ENCODE results near the gene ARHGAP44.

The ARHGAP44 gene, protein sequence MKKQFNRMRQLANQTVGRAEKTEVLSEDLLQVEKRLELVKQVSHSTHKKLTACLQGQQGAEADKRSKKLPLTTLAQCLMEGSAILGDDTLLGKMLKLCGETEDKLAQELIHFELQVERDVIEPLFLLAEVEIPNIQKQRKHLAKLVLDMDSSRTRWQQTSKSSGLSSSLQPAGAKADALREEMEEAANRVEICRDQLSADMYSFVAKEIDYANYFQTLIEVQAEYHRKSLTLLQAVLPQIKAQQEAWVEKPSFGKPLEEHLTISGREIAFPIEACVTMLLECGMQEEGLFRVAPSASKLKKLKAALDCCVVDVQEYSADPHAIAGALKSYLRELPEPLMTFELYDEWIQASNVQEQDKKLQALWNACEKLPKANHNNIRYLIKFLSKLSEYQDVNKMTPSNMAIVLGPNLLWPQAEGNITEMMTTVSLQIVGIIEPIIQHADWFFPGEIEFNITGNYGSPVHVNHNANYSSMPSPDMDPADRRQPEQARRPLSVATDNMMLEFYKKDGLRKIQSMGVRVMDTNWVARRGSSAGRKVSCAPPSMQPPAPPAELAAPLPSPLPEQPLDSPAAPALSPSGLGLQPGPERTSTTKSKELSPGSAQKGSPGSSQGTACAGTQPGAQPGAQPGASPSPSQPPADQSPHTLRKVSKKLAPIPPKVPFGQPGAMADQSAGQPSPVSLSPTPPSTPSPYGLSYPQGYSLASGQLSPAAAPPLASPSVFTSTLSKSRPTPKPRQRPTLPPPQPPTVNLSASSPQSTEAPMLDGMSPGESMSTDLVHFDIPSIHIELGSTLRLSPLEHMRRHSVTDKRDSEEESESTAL

DNA sequence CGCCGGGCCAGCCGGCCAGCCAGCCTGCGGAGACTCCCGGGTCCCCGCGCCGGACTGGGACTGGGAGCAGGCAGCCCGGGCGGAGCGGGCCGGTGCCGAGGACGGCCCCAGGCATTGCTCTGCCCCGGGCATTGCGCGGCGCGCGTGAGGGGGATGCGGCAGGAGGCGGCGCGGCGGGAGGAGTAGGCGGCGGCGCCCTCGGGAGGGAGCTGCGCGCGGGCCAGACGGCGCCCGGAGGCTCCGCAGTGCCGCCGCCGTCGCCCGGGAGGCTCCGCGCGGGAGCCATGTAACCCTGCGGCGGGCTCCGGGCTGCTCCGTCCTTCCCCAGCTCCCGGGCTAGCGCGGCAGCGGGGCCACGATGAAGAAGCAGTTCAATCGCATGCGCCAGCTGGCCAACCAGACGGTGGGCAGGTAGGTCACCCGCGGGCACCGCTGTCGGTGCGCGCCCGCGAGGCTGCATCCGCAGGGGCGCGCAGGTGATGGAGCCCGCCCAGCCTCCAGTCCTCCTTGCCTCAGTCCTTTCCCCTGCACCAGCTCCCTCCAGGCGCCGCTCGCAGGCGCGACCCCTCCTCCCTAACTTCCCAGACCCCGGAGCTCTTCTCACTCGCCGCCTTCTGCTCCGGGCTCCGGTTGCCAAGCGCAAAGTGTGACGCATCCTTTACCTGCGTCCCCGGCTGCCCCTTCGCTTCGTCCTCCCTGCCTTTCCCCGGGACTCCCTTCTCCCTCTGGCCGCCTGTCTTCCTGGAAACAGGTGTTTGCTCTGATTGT, at the start of gene ARHGAP44:
ARHGAP44 (plus strand) TSS at position 18 of the 768 bp plus-strand sequence; CDS start at position 359, 341 bp downstream.
- in situ Hi-C loops (cut with HindIII; ENCODE audit: low sequenced_read_pairs), result no loop called here

DNA sequence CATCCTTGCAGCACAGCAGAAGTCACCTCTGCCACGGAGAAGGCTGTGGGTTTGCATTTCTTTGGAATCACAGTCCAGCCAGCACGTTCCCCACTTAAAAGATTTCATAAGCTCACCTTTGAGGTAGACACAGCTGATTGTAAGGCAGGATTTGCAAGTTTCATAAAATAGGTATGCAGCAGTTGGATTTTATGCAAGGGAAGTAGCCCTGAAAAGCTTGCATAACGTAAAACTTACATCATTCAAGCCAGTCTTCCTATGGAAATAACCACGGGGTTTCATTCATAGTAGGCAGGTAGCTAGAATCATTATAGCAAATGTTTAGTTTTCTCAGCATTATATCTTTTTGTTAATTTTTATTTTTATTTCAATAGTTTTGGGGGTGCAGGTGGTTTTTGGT, 49.8 kb upstream of the ARHGAP44 start:
- in situ Hi-C loops (cut with HindIII; ENCODE audit: low sequenced_read_pairs), result no loop called here

DNA sequence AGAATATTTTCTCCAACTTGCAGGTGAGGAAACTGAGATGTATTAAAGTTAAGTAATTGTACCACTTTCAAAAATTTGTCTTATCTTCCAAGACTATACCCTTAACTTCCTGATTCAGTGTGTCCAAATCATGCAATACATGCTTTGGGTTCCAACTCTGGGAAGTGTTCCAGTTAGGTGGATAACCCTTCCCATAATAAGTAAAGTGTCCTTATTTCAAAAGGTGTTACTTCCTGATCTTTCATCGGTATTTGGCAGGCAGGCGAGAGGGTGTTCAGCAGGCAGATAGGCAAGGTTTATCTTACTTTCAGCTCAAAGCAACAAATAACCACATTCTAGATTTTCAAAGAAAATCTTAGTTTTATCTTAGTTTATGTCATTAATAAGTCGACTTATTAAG, 46.3 kb upstream of the ARHGAP44 start:
- in situ Hi-C loops (cut with HindIII; ENCODE audit: low sequenced_read_pairs), result loop anchor here (10.0 kb wide), 1 partner anchor 128 kb away; no protein-coding TSS in a partner anchor

DNA sequence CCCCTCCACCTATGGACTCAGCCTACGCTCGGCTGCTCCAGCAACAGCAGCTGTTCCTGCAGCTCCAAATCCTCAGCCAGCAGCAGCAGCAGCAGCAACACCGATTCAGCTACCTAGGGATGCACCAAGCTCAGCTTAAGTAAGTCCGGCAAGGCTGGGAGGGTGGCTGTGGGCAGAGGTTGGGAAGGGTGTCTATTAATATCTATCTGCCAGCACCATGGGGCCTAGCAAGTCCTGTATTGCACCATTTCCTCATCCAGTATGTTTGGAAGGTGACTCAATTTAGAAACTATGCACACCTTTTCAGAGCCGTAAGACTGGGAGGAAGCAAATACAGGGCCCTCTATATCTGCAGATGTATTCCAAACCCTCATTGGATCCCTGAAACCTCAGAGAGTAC, 45.0 kb upstream of the ARHGAP44 start:
- in situ Hi-C loops (cut with HindIII; ENCODE audit: low sequenced_read_pairs), result loop anchor here (10.0 kb wide), 1 partner anchor 129 kb away; no protein-coding TSS in a partner anchor

DNA sequence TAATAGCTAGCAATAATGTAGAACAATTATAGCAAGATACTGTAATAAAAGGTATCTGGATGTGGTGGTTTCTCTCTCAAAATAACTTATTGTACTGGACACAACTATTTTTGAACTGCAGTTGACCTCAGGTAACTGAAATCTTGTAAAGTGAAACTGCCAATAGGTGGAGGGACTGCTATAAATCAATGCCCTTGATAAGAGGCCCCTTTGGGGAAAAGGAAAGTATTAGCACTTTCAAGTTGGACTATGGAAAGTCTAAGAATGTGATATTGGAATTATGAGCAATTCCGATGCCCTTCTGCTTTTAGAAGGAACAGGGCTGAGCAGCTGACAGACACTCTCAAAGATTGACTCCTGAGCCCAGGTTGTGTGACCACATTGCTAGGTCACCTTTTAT, 44.5 kb upstream of the ARHGAP44 start:
- in situ Hi-C loops (cut with HindIII; ENCODE audit: low sequenced_read_pairs), result loop anchor here (10.0 kb wide), 1 partner anchor 130 kb away; no protein-coding TSS in a partner anchor

DNA sequence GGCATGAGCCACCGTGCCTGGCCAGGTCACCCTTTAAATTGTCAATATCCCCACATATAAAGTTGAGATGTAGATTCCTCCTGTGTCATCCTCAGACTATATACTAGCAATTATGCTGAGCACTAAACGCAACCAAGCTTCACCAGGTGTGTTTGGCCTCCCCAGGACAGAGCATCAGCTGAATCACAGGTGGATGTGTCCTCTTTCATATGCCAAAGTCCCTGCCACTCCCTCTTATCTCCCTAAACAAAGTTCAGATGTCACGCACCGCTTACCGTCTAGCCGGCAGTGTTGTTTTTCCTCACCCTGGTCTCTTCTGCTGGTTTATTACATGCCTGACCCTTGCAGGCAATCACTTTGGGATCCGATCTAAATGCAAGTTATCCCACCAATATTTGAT, 43.8 kb upstream of the ARHGAP44 start:
- in situ Hi-C loops (cut with HindIII; ENCODE audit: low sequenced_read_pairs), result loop anchor here (10.0 kb wide), 1 partner anchor 131 kb away; no protein-coding TSS in a partner anchor

DNA sequence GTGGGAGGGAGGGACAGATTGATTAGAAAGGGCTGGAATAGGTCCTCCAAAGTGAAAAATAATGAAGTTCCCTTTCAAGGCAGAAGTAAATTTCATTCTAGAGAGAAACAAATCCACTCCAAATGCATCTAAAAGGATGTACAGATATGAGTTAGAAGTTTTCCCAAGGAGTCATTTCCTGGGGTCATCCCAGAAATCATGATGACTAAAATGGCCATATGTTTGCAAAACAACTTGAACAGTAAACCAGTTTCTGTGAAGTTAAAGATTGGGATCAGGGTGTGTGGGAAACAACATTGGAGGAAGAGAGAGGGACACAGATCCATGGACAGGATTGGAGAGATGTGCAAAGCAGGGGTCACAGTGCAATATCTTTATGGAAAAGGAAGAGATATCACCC, 32.5 kb upstream of the ARHGAP44 start:
- in situ Hi-C loops (cut with HindIII; ENCODE audit: low sequenced_read_pairs), result no loop called here

DNA sequence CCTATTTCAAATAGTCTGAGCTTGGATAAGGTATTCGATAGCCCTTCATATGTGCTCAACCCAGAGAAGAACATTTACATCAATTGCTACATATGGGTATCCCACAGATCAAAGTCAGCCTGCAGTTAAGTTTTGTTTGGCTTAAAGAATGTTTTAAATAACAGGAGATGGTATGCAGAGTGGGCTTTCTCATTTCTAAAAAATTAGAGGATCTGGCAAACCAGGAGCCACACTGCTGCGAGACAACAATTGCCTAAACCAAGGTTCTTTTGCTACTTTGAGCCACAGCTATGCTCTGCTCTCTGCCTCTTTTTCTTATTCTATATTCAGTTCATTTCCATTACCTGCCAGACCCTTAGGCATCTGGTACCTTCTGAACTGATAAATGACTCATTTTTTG, 30.2 kb upstream of the ARHGAP44 start:
- in situ Hi-C loops (cut with HindIII; ENCODE audit: low sequenced_read_pairs), result no loop called here

DNA sequence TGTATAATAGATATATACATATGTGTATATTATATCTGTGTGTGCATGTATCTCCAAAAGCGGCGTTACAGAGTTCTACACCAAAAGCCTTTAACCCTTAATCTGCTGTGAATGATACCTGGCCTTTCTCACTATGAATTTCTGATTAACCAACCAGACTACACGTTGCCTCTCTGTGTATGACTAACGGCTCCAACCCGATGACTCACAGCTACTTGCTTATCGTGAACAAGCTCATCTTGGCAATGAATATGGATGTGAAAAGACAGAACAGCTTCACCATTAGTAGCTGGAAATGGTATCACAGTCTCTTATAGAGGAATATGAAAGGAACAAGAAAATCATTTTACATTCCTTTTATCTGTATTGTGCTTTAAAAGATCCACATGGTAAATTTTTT, 23.8 kb upstream of the ARHGAP44 start:
- in situ Hi-C loops (cut with HindIII; ENCODE audit: low sequenced_read_pairs), result no loop called here

DNA sequence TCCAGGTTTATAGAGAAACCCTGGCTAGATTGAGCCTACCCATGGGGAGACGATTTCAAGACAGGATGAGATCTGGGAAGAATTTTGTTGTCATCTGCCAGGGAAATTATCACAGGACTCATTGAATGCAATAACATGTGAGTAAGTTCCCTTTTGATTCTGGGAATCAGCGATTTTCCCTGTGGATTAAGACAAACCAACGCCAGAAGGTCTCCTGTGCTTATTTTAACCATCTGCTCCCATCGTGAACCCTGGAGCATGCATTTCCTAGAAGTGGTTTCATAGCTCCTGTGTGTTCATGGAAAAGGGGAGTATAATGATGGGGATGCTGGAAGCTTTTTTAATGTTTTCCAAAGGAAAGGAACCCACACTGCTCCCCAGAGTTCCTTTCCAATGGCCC, 21.0 kb upstream of the ARHGAP44 start:
- in situ Hi-C loops (cut with HindIII; ENCODE audit: low sequenced_read_pairs), result no loop called here

DNA sequence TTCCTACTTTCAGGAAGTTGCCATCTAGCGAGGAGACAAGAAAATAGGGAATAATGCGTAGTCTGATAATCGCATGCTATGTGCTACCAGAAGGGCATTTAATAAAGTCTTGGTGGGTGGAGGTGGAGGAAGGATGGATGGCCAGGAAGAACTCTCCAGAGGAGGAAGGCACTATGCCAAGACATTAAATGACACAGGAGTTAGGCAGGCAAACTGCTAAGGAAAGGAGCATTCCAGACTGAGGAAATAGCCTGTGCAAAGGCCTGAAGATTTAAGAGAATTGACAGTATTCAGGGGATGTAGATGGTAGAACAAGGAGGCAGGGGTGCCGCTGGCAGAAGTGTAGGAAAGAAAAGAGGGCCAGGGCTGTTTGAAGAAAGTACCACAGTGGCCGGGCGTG, 19.3 kb upstream of the ARHGAP44 start:
- in situ Hi-C loops (cut with HindIII; ENCODE audit: low sequenced_read_pairs), result no loop called here

DNA sequence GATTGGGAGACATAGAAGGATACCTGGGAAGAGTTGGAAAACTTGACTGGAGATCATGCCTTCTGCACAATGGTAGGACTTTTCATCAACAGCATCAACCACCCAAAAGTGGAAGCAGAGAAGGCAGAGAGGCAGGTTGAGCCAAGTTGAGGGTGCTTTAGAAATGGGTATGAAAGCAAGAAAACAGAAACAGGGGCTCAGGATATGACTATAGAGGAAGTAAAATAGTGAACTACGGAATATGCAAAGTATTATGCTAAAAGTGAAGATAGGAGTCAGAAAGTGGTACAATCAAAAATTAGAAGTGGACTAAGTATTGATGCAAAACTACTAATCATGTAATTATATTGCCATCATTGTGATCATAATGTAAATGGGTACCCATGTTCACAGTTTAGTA, 16.1 kb upstream of the ARHGAP44 start:
- in situ Hi-C loops (cut with HindIII; ENCODE audit: low sequenced_read_pairs), result no loop called here

DNA sequence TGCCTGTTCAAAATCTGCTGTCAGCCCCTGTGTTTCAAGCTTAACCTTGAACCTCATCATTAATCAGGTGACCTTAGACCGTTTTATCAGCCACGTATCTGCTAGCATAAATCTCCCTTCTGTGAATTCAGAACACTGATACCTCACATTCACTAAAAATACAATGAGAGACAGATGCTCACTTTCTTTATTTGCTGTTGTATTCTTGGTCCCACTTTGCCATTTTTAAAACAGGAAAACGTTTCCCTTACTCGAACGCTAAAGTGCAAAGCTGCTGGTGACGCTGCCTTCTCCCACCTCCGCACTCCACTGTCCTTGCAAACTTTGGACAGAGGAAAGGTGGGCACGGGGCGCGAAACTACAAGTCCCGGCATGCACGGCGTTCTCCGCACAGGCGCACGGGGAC, 220 bp upstream of the ARHGAP44 start:
- in situ Hi-C loops (cut with HindIII; ENCODE audit: low sequenced_read_pairs), result no loop called here

DNA sequence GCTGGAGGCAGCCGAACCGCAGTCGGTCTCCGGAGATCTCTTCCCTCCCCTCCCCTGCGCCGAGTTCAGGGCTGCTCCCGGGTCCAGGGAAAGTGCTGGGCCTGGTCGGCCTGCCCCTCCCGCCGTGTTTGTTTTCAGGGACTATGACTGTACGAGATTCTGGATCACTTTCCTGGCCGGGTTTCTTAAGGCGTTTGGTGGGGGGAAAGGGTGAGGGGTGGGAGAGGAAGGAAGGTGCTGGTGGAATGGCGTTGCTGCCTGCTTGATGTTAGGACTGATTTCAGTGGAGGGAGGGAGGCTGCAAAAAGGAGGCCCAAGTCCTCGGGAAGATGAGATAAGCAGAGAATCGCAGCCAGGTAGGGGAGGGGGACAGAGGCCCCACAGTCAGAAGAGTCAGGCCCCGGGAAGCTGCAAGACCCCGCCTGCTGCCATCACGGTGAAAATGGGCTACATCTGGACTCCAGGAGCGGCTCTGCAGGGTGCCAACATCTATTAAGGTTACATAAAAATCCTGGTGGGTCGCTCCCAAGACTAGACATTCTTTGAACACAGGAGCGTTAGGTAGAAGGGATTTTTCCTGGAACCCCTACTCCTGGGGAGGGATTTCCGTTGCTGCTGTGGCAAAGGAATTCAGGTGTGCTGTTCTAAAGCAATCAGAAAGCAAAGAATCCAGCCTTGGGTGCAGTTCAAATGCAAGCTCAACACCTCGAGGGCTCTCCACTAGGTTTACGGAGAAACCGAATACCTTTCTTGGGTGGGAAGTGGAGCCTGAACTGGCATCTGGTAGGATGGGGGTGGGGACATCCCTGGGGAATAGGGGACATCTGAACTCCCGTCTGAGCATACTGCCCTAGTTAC, 1.2 kb downstream of the ARHGAP44 start:
- in situ Hi-C loops (cut with HindIII; ENCODE audit: low sequenced_read_pairs), result no loop called here

DNA sequence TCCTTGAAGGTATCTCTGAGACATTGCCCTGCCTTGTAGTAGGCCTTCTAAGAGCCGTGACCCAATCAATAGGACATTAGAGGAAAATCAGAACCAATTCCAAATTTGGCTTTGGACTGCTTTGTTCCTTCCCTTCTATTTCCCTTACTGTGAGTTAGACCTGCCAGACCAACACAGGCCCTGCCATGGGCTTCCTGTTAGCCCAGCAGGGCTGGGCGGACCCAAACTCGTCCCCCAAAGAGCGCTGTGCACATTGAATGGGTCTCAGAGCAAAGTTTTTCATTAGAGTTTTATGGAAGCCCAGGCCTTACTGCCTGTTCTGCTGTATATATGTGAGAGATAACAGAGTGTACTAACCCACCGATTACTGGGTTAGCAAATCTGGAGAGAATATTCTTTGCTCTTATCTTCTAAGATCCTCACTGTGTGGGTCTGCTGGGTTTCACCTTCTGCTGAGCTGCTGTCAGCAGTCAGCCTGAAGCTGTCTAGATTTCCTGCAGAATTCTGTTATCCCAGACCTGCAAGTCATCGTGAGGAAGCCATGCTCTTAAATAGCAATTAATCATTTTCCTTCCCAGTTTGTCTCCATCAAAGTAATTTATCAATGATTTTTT, 5.7 kb downstream of the ARHGAP44 start:
- in situ Hi-C loops (cut with HindIII; ENCODE audit: low sequenced_read_pairs), result no loop called here

DNA sequence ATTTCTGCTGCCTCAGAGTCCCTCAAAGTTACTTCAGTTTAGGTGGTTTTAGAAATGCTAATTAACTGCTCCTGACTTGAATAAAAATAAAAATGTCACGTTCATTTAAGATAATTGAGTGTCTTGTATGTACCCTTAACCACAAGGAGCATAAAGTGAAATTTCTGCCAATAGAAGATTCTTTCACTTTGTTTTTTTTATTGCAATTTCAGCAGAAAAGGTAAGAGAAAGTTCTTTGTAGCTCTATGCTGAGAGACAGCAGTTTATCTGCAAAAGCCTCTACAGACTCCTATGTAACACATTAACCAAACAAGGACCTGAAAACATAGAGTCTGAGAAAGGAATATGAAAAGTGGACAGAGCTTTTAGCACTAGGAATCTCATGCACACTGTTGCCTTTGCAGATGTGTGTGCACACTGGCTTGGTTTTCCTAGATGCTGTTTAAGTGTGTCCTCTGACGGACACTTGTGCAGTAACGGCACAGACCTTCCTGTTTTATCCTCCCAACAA, 11.6 kb downstream of the ARHGAP44 start:
- in situ Hi-C loops (cut with HindIII; ENCODE audit: low sequenced_read_pairs), result no loop called here

DNA sequence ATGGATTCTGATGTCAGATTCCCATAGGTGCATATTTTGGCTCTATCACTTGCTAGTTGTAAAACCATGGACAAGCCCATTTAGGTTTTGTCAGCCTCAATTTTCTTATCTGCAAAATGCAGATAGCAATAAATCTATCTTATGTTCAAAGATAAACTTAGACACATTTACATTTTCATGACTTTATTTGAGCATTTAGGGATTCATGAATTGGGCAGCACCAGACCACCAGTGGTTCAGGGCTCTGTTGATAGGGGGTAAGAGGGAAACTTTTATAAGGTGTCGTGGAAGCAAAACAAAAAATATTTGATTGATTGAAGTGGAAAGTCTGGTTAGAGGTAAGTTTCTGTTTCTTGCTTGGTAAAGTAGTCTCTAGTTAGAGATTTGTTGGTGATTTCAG, 17.3 kb downstream of the ARHGAP44 start:
- in situ Hi-C loops (cut with HindIII; ENCODE audit: low sequenced_read_pairs), result no loop called here

DNA sequence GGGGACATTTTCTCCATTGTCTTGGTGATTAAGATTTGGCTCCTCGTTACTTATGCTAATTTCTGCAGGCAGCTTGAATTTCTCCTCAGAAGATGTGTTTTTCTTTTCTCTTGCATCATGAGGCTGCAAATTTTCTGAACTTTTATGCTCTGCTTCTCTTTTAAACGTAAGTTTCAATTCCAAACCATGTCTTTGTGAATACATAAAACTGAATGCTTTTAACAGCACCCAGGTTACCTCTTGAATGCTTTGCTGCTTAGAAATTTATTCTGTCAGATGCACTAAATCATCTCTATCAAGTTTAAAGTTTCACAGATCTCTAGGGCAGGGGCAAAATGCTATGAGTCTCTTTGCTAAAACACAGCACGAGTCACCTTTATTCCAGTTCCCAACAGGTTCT, 19.4 kb downstream of the ARHGAP44 start:
- in situ Hi-C loops (cut with HindIII; ENCODE audit: low sequenced_read_pairs), result no loop called here

DNA sequence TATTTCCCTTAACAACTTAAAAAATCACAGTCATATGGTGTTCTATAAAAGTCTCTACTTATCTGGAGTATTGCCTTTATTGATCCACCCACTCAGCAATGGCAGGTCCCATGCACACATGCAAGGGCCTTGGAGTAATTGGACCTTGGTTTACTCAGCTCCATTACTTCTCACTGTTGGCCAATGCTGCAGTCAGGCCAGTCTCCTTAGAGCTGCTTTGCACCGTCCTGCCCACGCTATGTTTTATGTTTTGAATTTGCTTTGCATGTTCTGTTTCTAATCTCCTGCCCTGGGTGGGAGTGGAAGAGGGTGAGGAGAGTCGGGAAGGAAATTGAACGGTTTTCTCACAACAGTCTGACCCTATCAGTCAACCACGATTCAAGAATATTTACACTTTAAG, 23.6 kb downstream of the ARHGAP44 start:
- in situ Hi-C loops (cut with HindIII; ENCODE audit: low sequenced_read_pairs), result loop anchor here (5.0 kb wide), 1 partner anchor 59 kb away; no protein-coding TSS in a partner anchor
